Measurements from ENCODE around the gene RPL3.

DNA sequence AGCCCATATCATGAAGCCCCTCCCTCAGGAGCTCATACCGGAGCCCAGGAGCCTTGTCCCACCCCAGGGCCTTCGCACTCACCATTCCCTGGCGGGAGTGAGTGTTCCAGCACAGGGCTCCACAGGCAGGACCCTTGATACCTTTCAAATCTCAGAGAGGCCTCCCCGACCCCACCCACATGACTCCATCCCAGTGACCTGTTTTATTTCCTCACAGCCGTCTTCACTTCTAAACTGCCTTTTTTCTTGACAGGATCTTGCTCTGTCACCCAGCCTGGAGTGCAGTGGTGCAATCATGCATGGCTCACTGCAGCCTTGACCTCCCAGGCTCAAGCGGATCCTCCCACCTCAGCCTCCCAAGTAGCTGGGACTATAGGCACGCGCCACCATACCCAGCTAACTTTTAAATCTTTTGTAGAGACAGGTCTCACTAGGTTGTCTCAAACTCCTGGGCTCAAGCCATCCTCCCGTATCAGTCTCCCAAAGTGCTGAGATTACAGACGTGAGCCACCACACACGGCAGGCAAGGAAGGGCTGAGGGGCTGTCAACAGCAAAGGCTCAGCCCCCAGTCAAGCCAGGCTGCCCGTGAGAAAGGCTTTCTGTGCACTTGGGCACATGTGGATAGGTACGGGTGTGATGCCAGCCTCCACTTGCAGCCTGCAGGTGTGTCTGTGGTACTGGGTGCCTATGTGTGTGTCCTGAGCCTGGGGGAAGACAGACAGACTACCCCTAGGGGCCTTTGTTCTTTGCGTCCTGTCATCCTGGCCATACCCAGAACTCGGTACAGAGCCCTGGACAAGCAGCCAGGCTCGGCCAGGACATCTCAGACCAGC lies 9.3 kb downstream of the RPL3 start:
- TF ChIP-seq CTCF (conservative IDR thresholded peaks at IDR 0.05) = no peak
- TF ChIP-seq EZH2 (IDR thresholded peaks at IDR 0.05; ENCODE audit: low read depth) = no peak
